Measurements from ENCODE around the gene TSPAN5. TPM values are rescaled to one million over a fixed set of nuclear protein-coding genes. Genes with fewer than 3 reads are reported as not detected.

TSPAN5 gene
- total and polyA plus RNA-seq, 2 of the 4 experiments (the other 2 are of a cell fraction) = 64.8 to 79.6 TPM

GRCh38 chr4:98639108-98639507 is 19.3 kb downstream of the TSPAN5 start:
- Histone ChIP-seq H3K56ac (ENCODE audit: extremely low read depth, insufficient read depth, low read length) (no peak overlapping the region), H3K18ac (ENCODE audit: low read depth, low read length) (no peak overlapping the region), H3K4me1 (ENCODE audit: control insufficient read depth, insufficient read depth, low read length) (peaks cover 14% of the 10 kb centered on the region), H3K14ac (replicated peaks; ENCODE audit: low read depth, low read length) (peak overlapping the region; percentile 1; the same call in 1 of the 2 replicates), H3K23ac (ENCODE audit: low read depth, low read length) (peak overlapping the region; percentile 65; the same call in 1 of the 2 replicates), H2AFZ (replicated peaks; ENCODE audit: low read length, poor library complexity) (no peak overlapping the region), H4K5ac (ENCODE audit: low read depth, low read length) (no peak overlapping the region), H2BK5ac (ENCODE audit: low read depth, low read length, poor library complexity, severe bottlenecking) (no peak overlapping the region), H3K9ac (ENCODE audit: low read depth, low read length) (no peak overlapping the region), H3K4ac (ENCODE audit: low read depth, low read length) (0 out of 2 replicates have a peak overlapping the region, but pooled peaks have one; percentile 8), H2BK20ac (ENCODE audit: low read depth, low read length) (no peak overlapping the region), H3K27me3 (ENCODE audit: control insufficient read depth, insufficient read depth, low read length) (no peaks in the 10 kb centered on the region), H4K91ac (ENCODE audit: insufficient read depth, low read depth, low read length) (no peak overlapping the region), H3K9me1 (ENCODE audit: insufficient read depth, low read length) (peaks cover 14% of the 10 kb centered on the region), H2AK9ac (replicated peaks; ENCODE audit: low read depth, low read length, poor library complexity) (no peak overlapping the region), H4K20me1 (ENCODE audit: insufficient read depth, low read length) (peaks cover 19% of the 10 kb centered on the region; the same call in 1 of the 2 replicates), H3K4me3 (ENCODE audit: insufficient read depth, low read depth, low read length) (no peak overlapping the region), H2BK15ac (ENCODE audit: low read depth, low read length) (no peak overlapping the region), H3K4me2 (ENCODE audit: low read depth, low read length) (peak overlapping the region; percentile 85; the same call in 1 of the 2 replicates), H2AK5ac (ENCODE audit: low read depth, low read length) (no peak overlapping the region), H3K27ac (ENCODE audit: insufficient read depth, low read length) (no peak overlapping the region), H3K79me1 (ENCODE audit: low read depth in 1 of 2, low read length in 2 of 2) (peaks cover 36 to 70% of the 10 kb centered on the region in 2 experiments), H4K8ac (ENCODE audit: low read depth in 2 of 2, low read length in 2 of 2) (no peak overlapping the region), H3K9me3 (ENCODE audit: control insufficient read depth, insufficient read depth, low read length) (no peaks in the 10 kb centered on the region), H2BK120ac (ENCODE audit: low read depth, low read length) (no peak overlapping the region), H3K36me3 (ENCODE audit: control insufficient read depth, insufficient read depth, low read length) (peaks cover 4% of the 10 kb centered on the region; the same call in 1 of the 2 replicates)
- WGBS, 2 experiments (ENCODE audit: extremely low coverage in 2 of 2, insufficient read length in 1 of 2) = 100% methylated on average over 1 of the region's 2 CpGs; no CpG with 5 or more reads in 1 of the 2 experiments
- DNase-seq (no peak), ATAC-seq (ENCODE audit: low read depth) (no peak)
- intact Hi-C loops (cut with micrococcal nuclease) = no loop called here
- in situ Hi-C loops (cut with MboI; ENCODE audit: low sequenced_read_pairs) = no loop called here
- no TSS peak for BruUV-seq (replicated peaks)
- POLR2A ChIA-PET (ENCODE audit: unreplicated experiment) = no interaction called here
- dilution Hi-C loops (cut with HindIII; ENCODE audit: low sequenced_read_pairs, unreplicated experiment) = no loop called here
- no peak for TF ChIP-seq NFE2L2 (IDR thresholded peaks at IDR 0.05; ENCODE audit: low read depth, low read length)
- TF ChIP-seq POLR2A (IDR thresholded peaks at IDR 0.05; ENCODE audit: low read depth, low read length) = no peak
- no peak for TF ChIP-seq BHLHE40 (IDR thresholded peaks at IDR 0.05; ENCODE audit: low read depth, low read length)
- TF ChIP-seq, protein P1, sequence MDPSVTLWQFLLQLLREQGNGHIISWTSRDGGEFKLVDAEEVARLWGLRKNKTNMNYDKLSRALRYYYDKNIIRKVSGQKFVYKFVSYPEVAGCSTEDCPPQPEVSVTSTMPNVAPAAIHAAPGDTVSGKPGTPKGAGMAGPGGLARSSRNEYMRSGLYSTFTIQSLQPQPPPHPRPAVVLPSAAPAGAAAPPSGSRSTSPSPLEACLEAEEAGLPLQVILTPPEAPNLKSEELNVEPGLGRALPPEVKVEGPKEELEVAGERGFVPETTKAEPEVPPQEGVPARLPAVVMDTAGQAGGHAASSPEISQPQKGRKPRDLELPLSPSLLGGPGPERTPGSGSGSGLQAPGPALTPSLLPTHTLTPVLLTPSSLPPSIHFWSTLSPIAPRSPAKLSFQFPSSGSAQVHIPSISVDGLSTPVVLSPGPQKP (IDR thresholded peaks at IDR 0.05; ENCODE audit: borderline replicate concordance, low read depth, low read length) = no peak
- no peak for TF ChIP-seq USF2 (IDR thresholded peaks at IDR 0.05; ENCODE audit: low read depth, low read length)
- no peak for TF ChIP-seq MAZ (IDR thresholded peaks at IDR 0.05; ENCODE audit: borderline replicate concordance, low read depth, low read length)
- TF ChIP-seq CHD1 (IDR thresholded peaks at IDR 0.05; ENCODE audit: low read depth, low read length) = no peak
- no peak for TF ChIP-seq MXI1 (IDR thresholded peaks at IDR 0.05; ENCODE audit: borderline replicate concordance, low read depth, low read length)
- CTCF ChIA-PET = no interaction called here

All from IMR-90 (cell line).